ENCODE data around the gene ZSCAN10.
"Not testable (repeated sequence)": the region's sequence is repeated elsewhere in the genome, so short reads cannot be mapped to it uniquely, and the experiment has no call there.

ZSCAN10 gene

DNA sequence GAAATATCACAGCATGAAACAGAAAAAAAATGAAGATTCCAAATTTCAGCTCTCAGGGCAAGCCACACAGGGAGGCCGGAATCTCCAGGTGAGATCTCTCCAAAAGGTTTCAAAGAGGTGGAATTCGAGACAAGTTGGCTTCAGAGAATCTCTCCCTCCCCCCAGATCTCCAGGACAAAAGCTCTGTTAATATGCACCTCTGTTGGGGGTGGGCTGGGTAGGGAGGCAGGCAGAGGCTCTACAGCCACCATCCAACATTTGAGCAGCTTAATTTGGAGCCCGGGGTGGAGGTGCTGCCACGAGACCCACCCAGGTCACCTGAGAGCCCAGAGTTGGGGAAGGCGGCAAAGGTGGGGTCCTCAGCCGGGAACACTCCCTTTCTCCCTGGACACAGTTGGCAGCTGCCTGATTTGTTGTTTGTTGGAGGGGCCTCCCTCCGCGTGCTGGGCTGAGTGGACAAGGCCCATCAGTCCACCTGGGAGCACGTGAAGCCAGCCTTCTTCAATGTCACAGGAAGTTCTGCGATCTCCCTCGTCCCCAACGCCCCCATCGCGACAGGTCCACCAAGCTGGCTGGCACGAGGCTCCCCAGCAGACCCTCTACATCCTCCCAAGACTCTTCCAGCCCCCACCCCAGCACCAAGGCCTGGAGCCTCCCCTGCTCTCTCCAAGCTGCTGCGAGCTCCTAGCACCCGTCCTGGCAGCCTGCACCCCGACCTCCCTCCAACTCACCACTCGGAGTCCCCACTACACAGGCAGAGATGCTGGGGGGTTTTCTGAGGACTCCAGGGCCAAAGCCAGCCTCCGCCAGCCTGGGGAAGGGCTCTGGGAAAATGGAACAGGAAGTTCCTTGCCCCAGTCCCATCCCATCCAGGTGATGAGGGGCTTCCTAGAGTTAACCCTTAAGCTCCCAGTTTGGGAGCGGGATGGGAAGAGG is at the start of gene ZSCAN10:
Gene ZSCAN10 (minus strand): TSS at position 836 of the 936 bp plus-strand sequence. CDS start 6,357 bp downstream, outside the sequence.
- no peak for FAIRE-seq

DNA sequence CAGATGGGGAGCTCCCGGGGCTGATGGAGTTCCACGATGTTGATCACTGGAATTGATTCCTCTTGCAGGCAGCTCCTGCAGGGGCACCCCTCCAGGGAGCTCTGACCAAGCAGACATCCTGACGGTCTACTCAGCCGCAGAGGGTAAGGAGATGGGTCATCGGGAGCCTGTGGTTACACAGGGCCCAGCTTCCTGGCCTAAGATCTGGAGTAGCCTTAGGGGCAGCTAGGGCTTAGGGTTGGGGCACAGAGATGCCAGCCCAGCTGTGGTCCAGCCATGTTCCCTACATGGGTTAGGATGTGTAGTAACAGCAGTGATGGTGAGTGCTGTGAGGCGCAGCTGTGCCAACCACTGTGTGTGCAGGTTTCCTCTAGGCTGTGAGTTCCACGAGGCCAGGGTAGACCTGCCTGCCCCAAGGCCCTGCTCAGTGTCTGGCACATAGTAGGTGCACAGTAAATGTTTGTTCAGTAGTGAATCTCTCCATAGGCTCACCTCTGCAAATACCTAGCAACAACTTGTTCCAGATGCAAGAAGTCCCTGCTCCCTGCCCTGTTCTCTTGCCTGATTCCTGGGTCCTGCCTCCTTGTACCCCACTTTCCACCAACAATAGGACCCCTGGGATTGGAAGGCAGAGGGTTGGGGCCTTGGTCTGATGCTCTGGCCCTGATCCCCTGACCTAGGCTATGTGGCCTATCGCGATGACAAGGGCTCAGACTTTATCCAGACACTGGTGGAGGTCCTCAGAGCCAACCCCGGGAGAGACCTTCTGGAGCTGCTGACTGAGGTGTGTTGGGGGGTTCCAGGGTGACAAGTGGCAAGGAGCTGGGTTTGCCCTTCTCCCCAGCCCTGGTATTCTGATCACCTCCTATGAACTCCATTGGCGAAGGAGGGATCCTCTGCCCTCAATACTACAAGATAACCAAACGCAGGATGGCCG is 49.4 kb upstream of the ZSCAN10 start:
- no peak for FAIRE-seq

DNA sequence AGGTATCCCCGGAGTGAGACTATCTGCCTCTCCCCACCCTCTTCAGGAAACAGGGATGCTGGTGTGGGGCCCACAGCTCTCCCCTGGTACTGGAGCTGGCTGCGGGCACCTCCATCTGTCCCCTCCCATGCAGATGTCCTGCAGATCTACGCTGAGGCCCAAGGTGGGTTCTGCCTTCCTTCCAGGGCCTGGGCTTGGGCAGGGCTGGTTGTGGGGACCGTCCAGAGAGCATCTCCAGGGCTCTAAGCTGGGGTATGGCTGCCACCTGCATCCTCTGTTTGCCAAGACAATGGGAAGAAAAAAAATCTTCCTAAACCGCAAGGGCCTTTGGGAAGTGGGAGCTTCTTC is 48.6 kb upstream of the ZSCAN10 start:
- FAIRE-seq, result no peak

- FAIRE-seq, result no peak
Measured at GRCh38 chr16:3147046-3147756, 48.1 kb upstream of the ZSCAN10 start.

DNA sequence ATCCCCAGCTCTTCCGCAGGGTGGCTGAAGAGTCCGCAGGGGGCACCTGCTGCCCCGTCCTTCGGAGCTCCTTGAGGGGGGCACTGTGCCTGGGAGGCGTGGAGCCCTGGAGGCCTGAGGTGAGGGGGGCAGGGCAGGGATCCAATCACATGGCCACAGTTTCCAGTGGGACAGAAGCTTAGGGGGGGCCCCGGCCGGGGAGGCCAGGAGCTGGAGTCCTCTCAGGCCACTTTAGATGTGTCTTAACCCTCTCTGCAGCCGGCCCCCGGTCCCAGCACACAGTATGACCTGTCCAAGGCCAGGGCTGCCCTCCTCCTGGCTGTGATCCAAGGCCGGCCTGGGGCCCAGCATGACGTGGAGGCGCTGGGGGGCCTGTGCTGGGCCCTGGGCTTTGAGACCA is 46.6 kb upstream of the ZSCAN10 start:
- FAIRE-seq, result no peak

DNA sequence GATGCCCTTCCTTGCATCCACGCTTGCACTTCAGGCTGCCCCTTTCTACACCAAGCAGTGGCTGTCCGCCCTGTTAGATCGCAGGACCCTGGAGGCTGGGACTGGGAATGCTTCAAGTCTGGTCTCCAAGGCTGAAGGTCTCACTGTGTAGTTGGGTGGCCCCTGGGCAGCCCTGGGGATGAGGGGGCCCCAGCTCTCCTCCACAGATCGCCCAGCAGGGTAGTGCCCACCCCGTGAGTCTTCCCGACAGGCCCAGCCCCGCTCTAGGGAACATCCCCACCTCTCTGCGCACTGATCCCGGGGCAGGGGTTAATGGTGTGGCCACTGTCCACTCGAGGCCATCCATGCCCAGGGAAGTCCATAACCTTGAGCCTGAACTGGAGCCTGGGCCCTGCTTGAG is 46.1 kb upstream of the ZSCAN10 start:
- FAIRE-seq, result no peak

DNA sequence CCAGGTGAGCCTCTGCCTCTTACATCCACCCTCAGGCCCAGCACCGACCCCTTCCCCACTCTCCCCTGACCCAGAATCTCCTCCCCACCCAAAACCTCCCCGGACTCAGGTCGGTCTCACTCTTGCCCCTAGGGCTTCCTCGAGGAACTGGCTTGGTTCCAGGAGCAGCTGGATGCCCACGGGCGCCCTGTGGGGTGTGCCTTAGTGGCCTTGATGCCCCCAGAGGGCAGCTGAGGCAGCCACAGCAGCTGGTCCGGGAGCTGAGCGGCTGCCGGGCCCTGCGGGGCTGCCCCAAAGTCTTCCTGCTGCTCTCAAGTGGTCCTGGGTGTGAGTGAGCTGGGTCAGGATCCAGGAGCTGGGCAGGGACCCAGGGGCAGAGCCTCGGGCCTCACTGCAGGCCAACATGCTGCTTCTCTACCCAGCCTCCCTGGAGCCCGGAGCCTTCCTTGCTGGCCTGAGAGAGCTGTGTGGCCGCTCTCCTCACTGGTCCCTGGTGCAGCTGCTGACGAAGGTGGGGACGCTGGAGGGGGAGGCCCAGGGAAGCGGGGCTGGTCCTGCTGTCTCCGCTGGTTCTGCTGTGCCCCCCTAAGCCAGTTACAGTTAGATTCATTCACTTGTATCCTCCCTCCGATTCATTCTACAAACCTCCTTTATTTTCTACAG is 45.4 kb upstream of the ZSCAN10 start:
- FAIRE-seq, result no peak

DNA sequence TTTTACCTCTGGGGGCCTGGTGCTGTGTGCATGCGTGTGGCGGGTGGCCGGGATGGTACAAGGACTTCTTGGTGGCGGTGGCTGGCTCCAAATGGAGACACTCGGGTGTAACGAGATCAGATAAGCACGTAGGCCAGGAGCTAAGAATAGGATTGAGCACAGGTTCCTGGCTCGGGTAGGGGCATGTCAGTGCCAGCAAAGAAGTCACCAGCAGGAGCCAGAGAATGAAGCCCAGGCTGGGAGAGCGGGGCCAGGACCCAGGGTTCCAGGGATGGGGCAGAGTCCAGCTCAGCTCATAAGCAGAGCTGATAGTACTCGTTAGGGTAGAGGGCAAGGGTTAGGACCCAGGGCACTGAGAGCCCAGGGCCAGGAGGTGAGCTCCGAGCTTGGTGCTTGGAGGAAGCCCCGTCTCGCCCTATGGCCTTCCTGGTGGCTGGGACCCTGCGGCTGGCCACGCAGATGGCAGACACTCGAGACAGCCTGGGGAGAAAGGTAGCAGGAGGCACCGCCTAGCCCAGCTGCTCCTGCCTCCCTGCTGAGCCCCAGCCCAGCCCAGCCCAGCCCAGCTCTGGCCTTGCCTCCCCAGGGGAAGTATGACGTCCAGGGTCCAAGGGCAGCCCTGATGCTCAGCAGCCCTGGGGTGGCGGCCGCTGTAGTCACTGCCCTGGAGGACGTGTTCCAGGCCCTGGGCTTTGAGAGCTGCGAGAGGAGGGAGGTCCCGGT is 44.7 kb upstream of the ZSCAN10 start:
- no peak for FAIRE-seq

GRCh38 chr16:3143189-3143588 is 44.1 kb upstream of the ZSCAN10 start:
- no peak for FAIRE-seq

DNA sequence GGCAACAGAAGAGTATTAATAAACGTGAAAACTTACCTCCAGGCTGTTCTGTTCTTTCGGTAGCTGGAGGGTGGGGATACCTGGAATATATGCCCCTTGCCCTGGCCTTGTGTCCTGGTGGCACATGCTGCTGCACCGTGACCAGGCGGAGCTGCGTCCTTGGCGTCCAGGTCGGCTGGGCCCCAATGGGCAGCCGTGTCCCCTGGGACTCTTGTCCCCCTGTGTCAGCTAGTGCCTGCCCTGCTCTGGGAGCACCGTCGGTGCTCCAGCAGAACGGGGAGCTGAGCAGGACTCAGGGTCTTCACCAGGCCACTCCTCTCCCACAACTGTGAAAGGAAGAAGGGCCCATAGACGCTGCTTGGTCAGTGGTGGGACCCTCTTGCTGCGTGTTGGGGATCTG is 43.7 kb upstream of the ZSCAN10 start:
- FAIRE-seq, result no peak

- no peak for FAIRE-seq
Measured at GRCh38 chr16:3142327-3142726, 43.2 kb upstream of the ZSCAN10 start.

DNA sequence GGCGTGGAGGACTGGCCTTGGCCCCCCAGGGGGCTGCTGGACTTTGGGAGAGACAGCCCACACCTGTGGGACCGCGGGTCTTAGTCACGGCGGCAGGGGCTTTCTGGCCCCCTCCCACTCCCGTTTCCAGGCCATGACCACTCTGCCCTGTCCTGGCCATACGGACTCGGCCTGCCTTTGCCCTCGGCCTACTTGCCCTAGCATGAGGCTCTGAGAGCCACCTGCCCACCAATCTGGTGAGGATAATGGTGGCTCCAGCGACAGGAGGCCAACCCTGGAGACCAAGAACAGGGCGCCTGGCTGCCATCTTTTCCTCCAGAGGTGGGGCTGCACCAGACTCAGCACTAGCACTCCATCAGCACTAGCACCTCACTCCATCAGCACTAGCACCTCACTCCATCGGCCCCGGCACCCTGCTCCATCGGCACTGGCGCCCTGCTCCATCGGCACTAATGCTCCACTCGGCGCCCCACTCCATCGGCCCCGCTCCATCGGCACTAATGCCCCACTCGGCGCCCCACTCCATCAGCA is 42.8 kb upstream of the ZSCAN10 start:
- FAIRE-seq, result no peak

DNA sequence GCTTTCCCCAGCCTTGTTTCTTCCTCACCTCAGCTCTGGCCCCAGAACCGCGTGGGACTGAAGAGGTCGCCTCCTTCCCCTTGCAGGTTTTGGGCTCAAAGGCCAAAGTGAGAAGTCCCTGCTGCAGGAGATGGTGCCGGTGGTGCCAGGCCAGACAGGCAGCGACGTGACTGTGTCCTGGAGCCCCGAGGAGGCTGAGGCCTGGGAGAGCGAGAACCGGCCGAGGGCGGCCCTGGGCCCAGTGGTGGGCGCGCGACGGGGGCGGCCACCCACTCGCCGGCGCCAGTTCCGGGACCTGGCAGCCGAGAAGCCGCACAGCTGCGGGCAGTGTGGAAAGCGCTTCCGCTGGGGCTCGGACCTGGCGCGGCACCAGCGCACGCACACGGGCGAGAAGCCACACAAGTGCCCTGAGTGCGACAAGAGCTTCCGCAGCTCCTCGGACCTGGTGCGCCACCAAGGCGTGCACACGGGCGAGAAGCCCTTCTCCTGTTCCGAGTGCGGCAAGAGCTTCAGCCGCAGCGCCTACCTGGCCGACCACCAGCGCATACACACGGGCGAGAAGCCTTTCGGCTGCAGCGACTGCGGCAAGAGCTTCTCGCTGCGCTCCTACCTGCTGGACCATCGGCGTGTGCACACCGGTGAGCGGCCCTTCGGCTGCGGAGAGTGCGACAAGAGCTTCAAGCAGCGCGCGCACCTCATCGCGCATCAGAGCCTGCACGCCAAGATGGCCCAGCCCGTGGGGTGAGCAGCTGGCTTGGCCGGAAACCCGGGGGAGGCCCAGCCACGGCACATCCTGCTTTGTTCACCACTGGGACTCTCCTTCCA is 41.7 kb upstream of the ZSCAN10 start:
- no peak for FAIRE-seq

DNA sequence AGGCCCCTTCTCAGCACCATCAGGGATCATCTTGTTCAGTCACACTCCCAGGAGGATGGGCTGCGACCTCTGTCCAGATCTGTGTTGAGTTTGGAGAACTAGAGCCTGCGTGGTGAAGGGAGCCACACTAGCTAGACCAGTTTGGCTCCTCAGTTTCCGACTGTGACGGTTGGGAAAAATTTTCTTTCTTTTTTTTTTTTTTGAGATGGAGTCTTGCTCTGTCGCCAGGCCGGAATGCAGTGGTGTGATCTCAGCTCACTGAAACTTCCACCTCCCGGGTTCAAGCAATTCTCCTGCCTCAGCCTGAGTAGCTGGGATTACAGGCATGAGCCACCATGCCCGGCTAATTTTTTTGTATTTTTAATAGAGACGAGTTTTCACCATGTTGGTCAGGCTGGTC is 40.5 kb upstream of the ZSCAN10 start:
- FAIRE-seq, result not testable (repeated sequence)

- FAIRE-seq, result no peak
Measured at GRCh38 chr16:3138823-3139426, 39.8 kb upstream of the ZSCAN10 start.

GRCh38 chr16:3138342-3138741 is 39.2 kb upstream of the ZSCAN10 start:
- no peak for FAIRE-seq

- no peak for FAIRE-seq
Measured at GRCh38 chr16:3137267-3137666, 38.2 kb upstream of the ZSCAN10 start.

GRCh38 chr16:3135126-3135715 is 36.1 kb upstream of the ZSCAN10 start:
- no peak for FAIRE-seq

DNA sequence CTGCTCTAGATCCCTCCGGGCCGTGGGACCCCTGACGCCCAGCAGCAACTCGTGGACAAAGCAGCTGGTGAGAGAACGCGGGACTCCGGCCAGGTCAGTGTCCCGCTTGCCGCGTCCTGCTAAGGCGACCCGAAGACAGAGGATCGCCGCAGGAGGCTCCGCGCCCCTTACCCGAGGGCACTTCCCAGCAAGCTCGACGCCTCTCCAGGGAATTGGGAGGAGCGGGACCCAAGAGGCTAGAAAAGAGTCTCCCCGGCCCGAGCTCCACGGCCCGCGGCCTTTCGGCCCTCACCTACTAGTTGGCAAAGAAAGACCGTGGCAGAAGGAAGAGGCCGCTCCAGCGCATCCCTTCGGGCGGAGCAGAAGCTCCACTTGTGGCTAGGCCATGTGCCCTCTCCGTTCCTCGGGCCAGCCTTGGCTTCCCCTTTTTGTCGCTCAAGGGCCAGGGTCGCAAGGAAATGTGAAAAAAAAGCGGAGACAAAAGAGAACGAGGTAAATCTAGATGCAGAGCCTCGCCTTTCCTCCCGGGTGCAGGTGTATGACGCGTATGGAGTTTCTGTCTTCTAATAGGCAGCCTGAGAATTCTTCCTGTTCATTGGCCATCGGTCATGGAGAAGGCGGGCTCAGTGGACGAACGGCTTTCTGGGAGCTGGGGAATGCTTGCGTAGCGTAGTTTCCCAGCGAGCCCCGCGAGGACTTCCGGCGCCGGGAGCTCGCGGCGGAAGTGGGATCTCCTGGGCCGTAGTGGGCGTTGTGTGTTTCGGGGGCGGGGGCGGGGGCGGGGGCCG is 35.4 kb upstream of the ZSCAN10 start, which contains the start of gene ZNF213:
Gene ZNF213 (plus strand): TSS at position 692 of the 788 bp plus-strand sequence. CDS start 2,252 bp downstream, outside the sequence.
- peak; percentile 97 for FAIRE-seq
